Measurements from ENCODE around the gene MYO5C. TPM values are rescaled to one million over a fixed set of nuclear protein-coding genes. Genes with fewer than 3 reads are reported as not detected.

The MYO5C gene
- total RNA-seq, 1 experiment from 2014 or later: 28.2 TPM

DNA sequence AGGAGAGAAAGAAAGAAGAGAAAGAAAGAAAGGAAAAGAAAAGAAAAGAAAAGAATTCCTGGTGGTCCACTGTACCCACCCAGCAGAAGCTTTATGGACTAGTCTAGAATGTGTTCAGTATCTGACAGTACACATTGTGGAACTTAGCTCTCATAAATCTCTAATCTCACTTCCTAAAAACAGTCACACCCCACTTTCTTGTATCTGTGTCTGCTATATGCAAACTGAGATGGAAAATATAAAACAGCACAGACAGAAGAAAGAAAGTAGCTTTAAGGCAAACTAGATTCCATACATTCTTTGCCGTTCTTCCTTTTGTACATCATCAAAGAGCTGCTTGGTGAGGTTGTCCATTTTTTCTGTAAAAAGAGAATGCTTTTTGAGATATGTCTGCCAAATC, 63.3 kb downstream of the MYO5C start:
- H3K27me3 ChIP-seq (ENCODE audit: control insufficient read depth, insufficient read depth, low read length): no peaks in the 10 kb centered on the region
- no peaks in the 10 kb centered on the region for H3K4me1 ChIP-seq (ENCODE audit: control insufficient read depth, insufficient read depth, low read length)
- ChIA-PET POLR2A (no interaction called here), CTCF (no interaction called here)
- H3K4me3 ChIP-seq (ENCODE audit: low read depth in 2 of 2, low read length in 2 of 2): no peak overlapping the region
- H3K36me3 ChIP-seq (ENCODE audit: control insufficient read depth, insufficient read depth, low read length): peaks cover 4% of the 10 kb centered on the region; the same call in 1 of the 2 replicates
- DNase-seq (ENCODE audit: low read depth, low spot score) (no peak), ATAC-seq (no peak)
- no TSS peak for BruUV-seq (replicated peaks)
- no peak overlapping the region for H3K27ac ChIP-seq (ENCODE audit: low read length)
- intact Hi-C loops (cut with micrococcal nuclease; ENCODE audit: unreplicated experiment): no loop called here
- H3K9me3 ChIP-seq (ENCODE audit: control insufficient read depth, insufficient read depth, low read depth, low read length): no peaks in the 10 kb centered on the region
- TF ChIP-seq POLR2AphosphoS5 (IDR thresholded peaks at IDR 0.05; ENCODE audit: low read depth, low read length) (no peak), SIN3A (IDR thresholded peaks at IDR 0.05; ENCODE audit: borderline replicate concordance, insufficient read depth, low read depth, low read length) (no peak), TCF7L2 (IDR thresholded peaks at IDR 0.05; ENCODE audit: low read depth, low read length) (no peak)
- TF ChIP-seq, protein P1, sequence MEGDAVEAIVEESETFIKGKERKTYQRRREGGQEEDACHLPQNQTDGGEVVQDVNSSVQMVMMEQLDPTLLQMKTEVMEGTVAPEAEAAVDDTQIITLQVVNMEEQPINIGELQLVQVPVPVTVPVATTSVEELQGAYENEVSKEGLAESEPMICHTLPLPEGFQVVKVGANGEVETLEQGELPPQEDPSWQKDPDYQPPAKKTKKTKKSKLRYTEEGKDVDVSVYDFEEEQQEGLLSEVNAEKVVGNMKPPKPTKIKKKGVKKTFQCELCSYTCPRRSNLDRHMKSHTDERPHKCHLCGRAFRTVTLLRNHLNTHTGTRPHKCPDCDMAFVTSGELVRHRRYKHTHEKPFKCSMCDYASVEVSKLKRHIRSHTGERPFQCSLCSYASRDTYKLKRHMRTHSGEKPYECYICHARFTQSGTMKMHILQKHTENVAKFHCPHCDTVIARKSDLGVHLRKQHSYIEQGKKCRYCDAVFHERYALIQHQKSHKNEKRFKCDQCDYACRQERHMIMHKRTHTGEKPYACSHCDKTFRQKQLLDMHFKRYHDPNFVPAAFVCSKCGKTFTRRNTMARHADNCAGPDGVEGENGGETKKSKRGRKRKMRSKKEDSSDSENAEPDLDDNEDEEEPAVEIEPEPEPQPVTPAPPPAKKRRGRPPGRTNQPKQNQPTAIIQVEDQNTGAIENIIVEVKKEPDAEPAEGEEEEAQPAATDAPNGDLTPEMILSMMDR (IDR thresholded peaks at IDR 0.05): no peak
- TF ChIP-seq, protein P2, sequence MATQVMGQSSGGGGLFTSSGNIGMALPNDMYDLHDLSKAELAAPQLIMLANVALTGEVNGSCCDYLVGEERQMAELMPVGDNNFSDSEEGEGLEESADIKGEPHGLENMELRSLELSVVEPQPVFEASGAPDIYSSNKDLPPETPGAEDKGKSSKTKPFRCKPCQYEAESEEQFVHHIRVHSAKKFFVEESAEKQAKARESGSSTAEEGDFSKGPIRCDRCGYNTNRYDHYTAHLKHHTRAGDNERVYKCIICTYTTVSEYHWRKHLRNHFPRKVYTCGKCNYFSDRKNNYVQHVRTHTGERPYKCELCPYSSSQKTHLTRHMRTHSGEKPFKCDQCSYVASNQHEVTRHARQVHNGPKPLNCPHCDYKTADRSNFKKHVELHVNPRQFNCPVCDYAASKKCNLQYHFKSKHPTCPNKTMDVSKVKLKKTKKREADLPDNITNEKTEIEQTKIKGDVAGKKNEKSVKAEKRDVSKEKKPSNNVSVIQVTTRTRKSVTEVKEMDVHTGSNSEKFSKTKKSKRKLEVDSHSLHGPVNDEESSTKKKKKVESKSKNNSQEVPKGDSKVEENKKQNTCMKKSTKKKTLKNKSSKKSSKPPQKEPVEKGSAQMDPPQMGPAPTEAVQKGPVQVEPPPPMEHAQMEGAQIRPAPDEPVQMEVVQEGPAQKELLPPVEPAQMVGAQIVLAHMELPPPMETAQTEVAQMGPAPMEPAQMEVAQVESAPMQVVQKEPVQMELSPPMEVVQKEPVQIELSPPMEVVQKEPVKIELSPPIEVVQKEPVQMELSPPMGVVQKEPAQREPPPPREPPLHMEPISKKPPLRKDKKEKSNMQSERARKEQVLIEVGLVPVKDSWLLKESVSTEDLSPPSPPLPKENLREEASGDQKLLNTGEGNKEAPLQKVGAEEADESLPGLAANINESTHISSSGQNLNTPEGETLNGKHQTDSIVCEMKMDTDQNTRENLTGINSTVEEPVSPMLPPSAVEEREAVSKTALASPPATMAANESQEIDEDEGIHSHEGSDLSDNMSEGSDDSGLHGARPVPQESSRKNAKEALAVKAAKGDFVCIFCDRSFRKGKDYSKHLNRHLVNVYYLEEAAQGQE (IDR thresholded peaks at IDR 0.05; ENCODE audit: insufficient read depth in 1 of 2, low read depth in 2 of 2, low read length in 1 of 2): no peak
- in situ Hi-C loops (cut with HindIII; ENCODE audit: low pct_unique_long_range_greater_than_20kb, low sequenced_read_pairs): no loop called here

DNA sequence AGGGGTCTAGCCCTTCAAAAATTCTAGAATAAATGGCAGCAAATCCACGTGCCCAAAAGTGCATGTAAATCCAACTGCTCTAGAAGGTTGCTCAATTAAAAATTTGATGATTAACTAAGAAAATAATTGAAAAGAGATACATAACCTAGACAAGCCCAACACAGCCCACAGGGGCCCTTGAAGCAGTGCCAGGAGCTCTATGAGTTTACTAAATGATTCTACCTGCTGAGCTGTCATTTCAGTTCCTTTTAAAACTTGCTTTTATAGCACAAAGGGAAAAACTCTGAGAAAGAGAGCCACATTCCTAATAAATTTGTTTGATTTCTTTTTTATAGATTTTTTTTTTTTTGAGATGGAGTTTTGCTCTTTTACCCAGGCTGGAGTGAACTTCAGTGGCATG, 65.5 kb downstream of the MYO5C start:
- ATAC-seq: no peak
- in situ Hi-C loops (cut with HindIII; ENCODE audit: low pct_unique_long_range_greater_than_20kb, low sequenced_read_pairs): no loop called here

More for the DNA sequence above, 65.5 kb downstream of the MYO5C start:
- CTCF ChIA-PET: interaction anchor here (0.7 kb wide), 1 partner anchor 248 kb away, joined by 4 read pairs; no protein-coding TSS in a partner anchor
- no peak overlapping the region for H3K27ac ChIP-seq (ENCODE audit: low read length)
- no TSS peak for BruUV-seq (replicated peaks)
- DNase-seq (ENCODE audit: low read depth, low spot score): no peak
- H3K4me3 ChIP-seq (ENCODE audit: low read depth in 2 of 2, low read length in 2 of 2): no peak overlapping the region
- no peaks in the 10 kb centered on the region for H3K4me1 ChIP-seq (ENCODE audit: control insufficient read depth, insufficient read depth, low read length)
- TF ChIP-seq, protein P1 (IDR thresholded peaks at IDR 0.05): no peak
- TF ChIP-seq TCF7L2 (IDR thresholded peaks at IDR 0.05; ENCODE audit: low read depth, low read length) (no peak), SIN3A (IDR thresholded peaks at IDR 0.05; ENCODE audit: borderline replicate concordance, insufficient read depth, low read depth, low read length) (no peak), POLR2AphosphoS5 (IDR thresholded peaks at IDR 0.05; ENCODE audit: low read depth, low read length) (no peak)
- TF ChIP-seq, protein P2 (IDR thresholded peaks at IDR 0.05; ENCODE audit: insufficient read depth in 1 of 2, low read depth in 2 of 2, low read length in 1 of 2): no peak
- intact Hi-C loops (cut with micrococcal nuclease; ENCODE audit: unreplicated experiment): no loop called here
- H3K36me3 ChIP-seq (ENCODE audit: control insufficient read depth, insufficient read depth, low read length): peaks cover 4% of the 10 kb centered on the region; the same call in 1 of the 2 replicates
- POLR2A ChIA-PET: no interaction called here
- H3K9me3 ChIP-seq (ENCODE audit: control insufficient read depth, insufficient read depth, low read depth, low read length): no peaks in the 10 kb centered on the region
- H3K27me3 ChIP-seq (ENCODE audit: control insufficient read depth, insufficient read depth, low read length): no peaks in the 10 kb centered on the region

Data from Panc1 (cell line).